ENCODE measurements around the gene TMEM178B.

Gene TMEM178B

GRCh38 chr7:141375442-141375841 lies 301.6 kb downstream of the TMEM178B start:
- H3K27me3 ChIP-seq (ENCODE audit: control insufficient read depth, low read length), result no peaks in the 10 kb centered on the region
- peak overlapping the region; percentile 71 for H3K27ac ChIP-seq (ENCODE audit: low read depth, low read length)
- no peaks in the 10 kb centered on the region for H3K9me2 ChIP-seq (replicated peaks; ENCODE audit: control insufficient read depth, low read length)

GRCh38 chr7:141377906-141378305 lies 304.0 kb downstream of the TMEM178B start:
- Histone ChIP-seq H3F3A (ENCODE audit: control insufficient read depth, insufficient read depth) (no peaks in the 10 kb centered on the region), H3K36me3 (ENCODE audit: control insufficient read depth, low read length) (no peaks in the 10 kb centered on the region), H3K27ac (ENCODE audit: low read depth, low read length) (no peak overlapping the region), H4K20me1 (ENCODE audit: control insufficient read depth, insufficient read depth, low read depth, low read length) (no peaks in the 10 kb centered on the region), H3K4me1 (ENCODE audit: control insufficient read depth, low read length) (peaks cover 37% of the 10 kb centered on the region), H3K4me2 (ENCODE audit: low read length) (no peak overlapping the region), H3K9me2 (replicated peaks; ENCODE audit: control insufficient read depth, low read length) (no peaks in the 10 kb centered on the region), H3K27me3 (ENCODE audit: control insufficient read depth, low read length) (peaks cover 6% of the 10 kb centered on the region; the same call in 1 of the 2 replicates), H3K9me3 (ENCODE audit: control insufficient read depth, insufficient read depth, low read length) (no peaks in the 10 kb centered on the region), H3K4me3 (ENCODE audit: low read length) (no peak overlapping the region), H3K79me2 (ENCODE audit: control insufficient read depth, low read length) (no peaks in the 10 kb centered on the region)
- TF ChIP-seq CTCF (IDR thresholded peaks at IDR 0.05; ENCODE audit: low read depth, low read length, poor library complexity, severe bottlenecking) (no peak), EZH2phosphoT487 (IDR thresholded peaks at IDR 0.05; ENCODE audit: borderline replicate concordance, low read length) (no peak)

More at GRCh38 chr7:141375442-141375841, 301.6 kb downstream of the TMEM178B start:
- H3F3A ChIP-seq (ENCODE audit: control insufficient read depth, insufficient read depth), result no peaks in the 10 kb centered on the region
- peak overlapping the region; percentile 39 for H3K4me3 ChIP-seq (ENCODE audit: low read length)
- H3K36me3 ChIP-seq (ENCODE audit: control insufficient read depth, low read length), result no peaks in the 10 kb centered on the region
- H3K4me2 ChIP-seq (ENCODE audit: low read length), result peak overlapping the region; percentile 55
- no peaks in the 10 kb centered on the region for H3K9me3 ChIP-seq (ENCODE audit: control insufficient read depth, insufficient read depth, low read length)
- TF ChIP-seq CTCF (IDR thresholded peaks at IDR 0.05; ENCODE audit: low read depth, low read length, poor library complexity, severe bottlenecking), result no peak
- H3K4me1 ChIP-seq (ENCODE audit: control insufficient read depth, low read length), result peaks cover 61% of the 10 kb centered on the region
- H3K79me2 ChIP-seq (ENCODE audit: control insufficient read depth, low read length), result no peaks in the 10 kb centered on the region
- no peaks in the 10 kb centered on the region for H4K20me1 ChIP-seq (ENCODE audit: control insufficient read depth, insufficient read depth, low read depth, low read length)

GRCh38 chr7:141378405-141378804 lies 304.5 kb downstream of the TMEM178B start:
- peaks cover 32% of the 10 kb centered on the region for H3K4me1 ChIP-seq (ENCODE audit: control insufficient read depth, low read length)
- no peaks in the 10 kb centered on the region for H3K79me2 ChIP-seq (ENCODE audit: control insufficient read depth, low read length)
- no peak for TF ChIP-seq CTCF (IDR thresholded peaks at IDR 0.05; ENCODE audit: low read depth, low read length, poor library complexity, severe bottlenecking)
- TF ChIP-seq EZH2phosphoT487 (IDR thresholded peaks at IDR 0.05; ENCODE audit: borderline replicate concordance, low read length), result no peak
- H3K4me3 ChIP-seq (ENCODE audit: low read length), result no peak overlapping the region
- no peaks in the 10 kb centered on the region for H3K36me3 ChIP-seq (ENCODE audit: control insufficient read depth, low read length)
- no peaks in the 10 kb centered on the region for H4K20me1 ChIP-seq (ENCODE audit: control insufficient read depth, insufficient read depth, low read depth, low read length)
- H3K9me2 ChIP-seq (replicated peaks; ENCODE audit: control insufficient read depth, low read length), result no peaks in the 10 kb centered on the region
- no peaks in the 10 kb centered on the region for H3K9me3 ChIP-seq (ENCODE audit: control insufficient read depth, insufficient read depth, low read length)
- no peak overlapping the region for H3K27ac ChIP-seq (ENCODE audit: low read depth, low read length)
- H3K27me3 ChIP-seq (ENCODE audit: control insufficient read depth, low read length), result peaks cover 6% of the 10 kb centered on the region; the same call in 1 of the 2 replicates
- no peaks in the 10 kb centered on the region for H3F3A ChIP-seq (ENCODE audit: control insufficient read depth, insufficient read depth)
- H3K4me2 ChIP-seq (ENCODE audit: low read length), result no peak overlapping the region

All from DOHH2 (cell line).